HEK293T (cell line): ENCODE results near the gene SPRN.

Experiments
- CTCF ChIA-PET: fragments of 350-600 bp; formaldehyde crosslinking; extraction: SDS; loops from one replicate; lab custom pipeline; 2021; ENCODE audit warnings: antibody characterized with exemption, inconsistent platforms; lab: Yijun Ruan, JAX
- POLR2A ChIA-PET: fragments of 350-600 bp; formaldehyde crosslinking; extraction: SDS; loops from one replicate; lab custom pipeline; 2020; ENCODE audit warnings: antibody characterized with exemption, inconsistent platforms; lab: Yijun Ruan, JAX
- DNase-seq: peaks from one replicate; pipeline ENCODE4 v3.0.0; 2012; ENCODE audit warnings: mixed read lengths; ENCODE audit errors: extremely low spot score
- ARNT ChIP-seq: fragments of 450-650 bp; IDR thresholded peaks from 2 replicates; pipeline ENCODE4 v1.6.1; 2017; ENCODE audit warnings: mild to moderate bottlenecking
- BHLHE40 ChIP-seq: fragments of 450-650 bp; IDR thresholded peaks from 2 replicates; pipeline ENCODE4 v1.6.1; 2016; ENCODE audit warnings: mild to moderate bottlenecking, moderate library complexity, borderline replicate concordance
- CTBP1 ChIP-seq: fragments of 450-650 bp; IDR thresholded peaks from 2 replicates; pipeline ENCODE4 v1.6.1; 2016; ENCODE audit warnings: borderline replicate concordance
- ELF4 ChIP-seq: fragments of 450-650 bp; IDR thresholded peaks from 2 replicates; pipeline ENCODE4 v1.6.1; 2017; ENCODE audit warnings: antibody characterized with exemption
- FOXA1 ChIP-seq: fragments of 450-650 bp; IDR thresholded peaks from 2 replicates; pipeline ENCODE4 v1.6.1; 2016; ENCODE audit warnings: mild to moderate bottlenecking
- FOXK2 ChIP-seq: fragments of 450-650 bp; IDR thresholded peaks from 2 replicates; pipeline ENCODE4 v1.6.1; 2016; ENCODE audit warnings: mild to moderate bottlenecking
- FOXM1 ChIP-seq: fragments of 450-650 bp; IDR thresholded peaks from 2 replicates; pipeline ENCODE4 v1.6.1; 2017; ENCODE audit warnings: mild to moderate bottlenecking, borderline replicate concordance
- HDGF ChIP-seq: fragments of 450-650 bp; IDR thresholded peaks from 2 replicates; pipeline ENCODE4 v1.6.1; 2017; ENCODE audit warnings: antibody characterized with exemption, borderline replicate concordance
- L3MBTL2 ChIP-seq: fragments of 450-650 bp; conservative IDR thresholded peaks from 2 replicates; pipeline ENCODE4 v1.6.1; 2016; ENCODE audit warnings: mild to moderate bottlenecking
- LEF1 ChIP-seq: fragments of 450-650 bp; IDR thresholded peaks from 2 replicates; pipeline ENCODE4 v1.6.1; 2017; ENCODE audit warnings: mild to moderate bottlenecking, borderline replicate concordance
- NFRKB ChIP-seq: fragments of 450-650 bp; IDR thresholded peaks from 2 replicates; pipeline ENCODE4 v1.6.1; 2016; ENCODE audit warnings: mild to moderate bottlenecking, moderate library complexity
- PKNOX1 ChIP-seq: fragments of 450-650 bp; IDR thresholded peaks from 2 replicates; pipeline ENCODE4 v1.6.1; 2016
- SP1 ChIP-seq: fragments of 450-650 bp; IDR thresholded peaks from 2 replicates; pipeline ENCODE4 v1.6.1; 2017
- SUZ12 ChIP-seq: fragments of 450-650 bp; IDR thresholded peaks from 2 replicates; pipeline ENCODE4 v1.6.1; 2016; ENCODE audit warnings: mild to moderate bottlenecking
- TARDBP ChIP-seq: fragments of 450-650 bp; IDR thresholded peaks from 2 replicates; pipeline ENCODE4 v1.6.1; 2016
- ZNF384 ChIP-seq: fragments of 450-650 bp; IDR thresholded peaks from 2 replicates; pipeline ENCODE4 v1.6.1; 2016

The SPRN gene

GRCh38 chr10:133405844-133406527, 18.4 kb downstream of the SPRN start:
- CTCF ChIA-PET, result no interaction called here
- no peak for DNase-seq
- POLR2A ChIA-PET, result no interaction called here
- TF ChIP-seq FOXA1 (no peak), HDGF (no peak), BHLHE40 (no peak), SUZ12 (no peak), TARDBP (no peak), CTBP1 (no peak), ARNT (no peak)

GRCh38 chr10:133405272-133405671, 19.2 kb downstream of the SPRN start:
- no peak for DNase-seq
- ChIA-PET CTCF (no interaction called here), POLR2A (no interaction called here)
- TF ChIP-seq SUZ12 (no peak), FOXM1 (no peak), BHLHE40 (no peak), FOXA1 (no peak), SP1 (no peak), FOXK2 (no peak), ZNF384 (no peak), ARNT (no peak), LEF1 (no peak), NFRKB (no peak), CTBP1 (no peak), HDGF (no peak), L3MBTL2 (no peak), ELF4 (no peak), PKNOX1 (no peak), TARDBP (no peak)

- ChIA-PET CTCF (no interaction called here), POLR2A (no interaction called here)
- DNase-seq, result no peak
- TF ChIP-seq SP1 (no peak), ELF4 (no peak), BHLHE40 (no peak)
Measured at GRCh38 chr10:133403784-133404183, 20.6 kb downstream of the SPRN start.

- ChIA-PET CTCF (no interaction called here), POLR2A (no interaction called here)
- no peak for DNase-seq
- no peak for TF ChIP-seq FOXK2
- TF ChIP-seq ARNT, result no peak
- TF ChIP-seq TARDBP, result no peak
- TF ChIP-seq SUZ12, result no peak
- no peak for TF ChIP-seq FOXM1
- no peak for TF ChIP-seq SP1
- TF ChIP-seq ZNF384, result no peak
- TF ChIP-seq L3MBTL2, result no peak
- TF ChIP-seq FOXA1, result no peak
- TF ChIP-seq ELF4, result no peak
- TF ChIP-seq CTBP1, result no peak
Measured at GRCh38 chr10:133403359-133403758, 21.1 kb downstream of the SPRN start.

- no peak for DNase-seq
- ChIA-PET POLR2A (no interaction called here), CTCF (no interaction called here)
- no peak for TF ChIP-seq ELF4
- TF ChIP-seq FOXA1, result no peak
- no peak for TF ChIP-seq LEF1
- no peak for TF ChIP-seq ARNT
Measured at GRCh38 chr10:133401981-133402725, 22.3 kb downstream of the SPRN start.

- ChIA-PET CTCF (no interaction called here), POLR2A (no interaction called here)
- no peak for DNase-seq
- TF ChIP-seq BHLHE40 (no peak), FOXA1 (no peak), ELF4 (no peak), TARDBP (no peak), FOXM1 (no peak), FOXK2 (no peak), CTBP1 (no peak), NFRKB (no peak), PKNOX1 (no peak), ARNT (no peak), SP1 (no peak), LEF1 (no peak)
Measured at GRCh38 chr10:133401500-133401899, 22.9 kb downstream of the SPRN start.

- DNase-seq, result no peak
- no peak for TF ChIP-seq CTBP1
- CTCF ChIA-PET, result no interaction called here
- POLR2A ChIA-PET, result no interaction called here
Measured at GRCh38 chr10:133400624-133401424, 23.6 kb downstream of the SPRN start.
